ENCODE measurements around the gene JAKMIP1.

The JAKMIP1 gene

DNA sequence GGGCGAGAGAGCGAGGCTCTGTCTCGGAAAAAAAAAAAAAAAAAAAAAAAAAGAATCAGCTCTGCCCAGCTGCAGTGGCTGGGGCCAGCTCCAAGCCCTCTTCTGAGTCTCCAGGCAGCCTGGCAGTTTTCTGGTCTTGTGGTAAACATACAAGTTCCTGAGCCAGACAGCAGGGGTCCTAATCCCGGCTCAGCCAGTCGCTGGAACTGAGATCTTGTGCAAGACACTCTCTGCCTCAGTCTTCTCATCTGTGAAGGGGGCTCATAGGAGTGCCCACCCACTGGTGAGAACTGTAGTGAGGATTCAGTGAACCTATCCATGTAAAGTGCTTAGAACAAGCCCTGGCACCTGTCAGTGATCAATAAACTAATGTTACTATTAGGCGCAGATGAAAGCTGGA is 223.9 kb downstream of the JAKMIP1 start:
- Histone ChIP-seq H3K4me3 (ENCODE audit: low read length) (no peak overlapping the region), H3K27me3 (ENCODE audit: insufficient read depth, low read length) (peaks cover 2% of the 10 kb centered on the region), H3K4me1 (ENCODE audit: insufficient read depth, low read length) (no peaks in the 10 kb centered on the region), H3K36me3 (ENCODE audit: insufficient read depth, low read length) (no peaks in the 10 kb centered on the region), H2AFZ (ENCODE audit: low read depth, low read length) (no peak overlapping the region), H3K9me3 (ENCODE audit: low read length) (no peaks in the 10 kb centered on the region)
